SU-DHL-6 (cell line): Measurements from ENCODE around the gene FUT6.
"Not testable (repeated sequence)": the region's sequence is repeated elsewhere in the genome, so short reads cannot be mapped to it uniquely, and the experiment has no call there.

Experiments
- CTCF ChIP-seq: fragments of 200-600 bp; sonication (generic); IDR thresholded peaks from one replicate; pipeline ENCODE4 v1.5.1; 2017; ENCODE audit warnings: antibody characterized with exemption, mild to moderate bottlenecking, low read length, moderate library complexity; ENCODE audit not compliant: insufficient read depth, poor library complexity, severe bottlenecking
- EZH2phosphoT487 ChIP-seq: fragments of 200-600 bp; sonication (generic), shearing (Covaris generic); conservative IDR thresholded peaks from 2 replicates; pipeline ENCODE4 v1.6.1; 2018; ENCODE audit warnings: mild to moderate bottlenecking, antibody characterized with exemption, low read length, moderate library complexity, mixed read lengths

DNA sequence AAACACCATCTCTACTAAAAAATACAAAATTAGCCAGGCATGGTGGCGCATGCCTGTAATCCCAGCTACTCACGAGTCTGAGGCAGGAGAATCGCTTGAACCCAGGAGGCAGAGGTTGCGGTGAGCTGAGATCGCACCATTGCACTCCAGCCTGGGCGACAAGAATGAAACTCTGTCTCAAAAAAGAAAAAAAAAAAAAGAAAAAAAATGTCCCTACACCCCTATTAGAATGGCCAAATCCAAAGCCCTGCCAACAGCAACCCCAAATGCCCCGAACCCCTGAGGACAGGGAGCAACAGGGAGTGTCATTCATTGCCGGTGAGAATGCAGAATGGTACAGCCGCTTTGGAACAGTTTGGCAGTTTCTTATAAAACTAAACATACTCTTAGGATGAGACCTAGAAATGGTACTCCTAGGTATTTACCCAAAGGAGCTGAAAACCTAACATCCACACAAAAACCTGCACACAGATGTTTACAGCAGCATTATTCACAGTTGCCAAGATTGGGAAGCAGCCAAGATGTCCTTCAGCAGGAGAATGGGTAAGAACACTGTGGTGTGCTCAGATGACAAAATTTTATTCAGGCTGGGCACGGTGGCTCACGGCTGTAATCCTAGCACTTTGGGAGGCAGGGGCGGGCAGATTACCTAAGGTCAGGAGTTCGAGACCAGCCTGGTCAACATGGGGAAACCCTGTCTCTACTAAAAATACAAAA is 43.8 kb upstream of the FUT6 start:
- not testable (repeated sequence) for TF ChIP-seq CTCF, EZH2phosphoT487
